Measurements from ENCODE around the gene PYCR2.
A peak's percentile ranks its signal among the peaks of the same experiment; 100 is the strongest.

Gene PYCR2

GRCh38 chr1:225917536-225917935 lies 6.5 kb downstream of the PYCR2 start:
- no peak for DNase-seq

- no peak for DNase-seq
Measured at GRCh38 chr1:225917101-225917500, 6.9 kb downstream of the PYCR2 start.

- no peak for DNase-seq
Measured at GRCh38 chr1:225915538-225915991, 8.5 kb downstream of the PYCR2 start.

GRCh38 chr1:225914947-225915346 lies 9.1 kb downstream of the PYCR2 start:
- no peak for DNase-seq

- DNase-seq: no peak
Measured at GRCh38 chr1:225914391-225914790, 9.7 kb downstream of the PYCR2 start.

- DNase-seq: peak; percentile 68
Measured at GRCh38 chr1:225911191-225912130, 12.6 kb downstream of the PYCR2 start.

- no peak for DNase-seq
Measured at GRCh38 chr1:225909477-225909876, 14.6 kb downstream of the PYCR2 start.

- no peak for DNase-seq
Measured at GRCh38 chr1:225908773-225909172, 15.3 kb downstream of the PYCR2 start.

- DNase-seq: no peak
Measured at GRCh38 chr1:225908013-225908640, 15.9 kb downstream of the PYCR2 start.

GRCh38 chr1:225907341-225907740 lies 16.7 kb downstream of the PYCR2 start:
- no peak for DNase-seq

- DNase-seq: no peak
Measured at GRCh38 chr1:225906467-225906866, 17.6 kb downstream of the PYCR2 start.

GRCh38 chr1:225903623-225904022 lies 20.4 kb downstream of the PYCR2 start:
- no peak for DNase-seq

GRCh38 chr1:225899044-225899925 lies 24.8 kb downstream of the PYCR2 start:
- no peak for DNase-seq

GRCh38 chr1:225897595-225898514 lies 26.2 kb downstream of the PYCR2 start:
- DNase-seq: peak; percentile 63

GRCh38 chr1:225896937-225897549 lies 27.0 kb downstream of the PYCR2 start:
- DNase-seq: peak; percentile 91

GRCh38 chr1:225896494-225896893 lies 27.6 kb downstream of the PYCR2 start:
- DNase-seq: no peak

GRCh38 chr1:225892307-225892706 lies 31.7 kb downstream of the PYCR2 start:
- DNase-seq: no peak

- no peak for DNase-seq
Measured at GRCh38 chr1:225891229-225891972, 32.6 kb downstream of the PYCR2 start.

- DNase-seq: no peak
Measured at GRCh38 chr1:225890346-225891228, 33.5 kb downstream of the PYCR2 start.

GRCh38 chr1:225889743-225890142 lies 34.3 kb downstream of the PYCR2 start:
- no peak for DNase-seq
